Activated naive CD4-positive, alpha-beta T cell treated with anti-CD3 and anti-CD28 coated beads for 36 hours (primary cell): ENCODE results near the gene RGS3. TPM values are rescaled to one million over a fixed set of nuclear protein-coding genes. Genes with fewer than 3 reads are reported as not detected.

Source experiments
- CTCF ChIA-PET: fragments of 350-600 bp; sonication (Branson Sonifier 250); formaldehyde crosslinking; loops from one replicate; lab custom pipeline; 2021; ENCODE audit warnings: antibody characterized with exemption; lab: Charles Lee
- DNase-seq: peaks from one replicate; pipeline ENCODE4 v3.0.0-alpha.2; 2020
- H3K27ac Mint-ChIP-seq: one replicate; pipeline ENCODE4 v1.8.0; 2021; ENCODE audit warnings: mild to moderate bottlenecking, mixed read lengths
- H3K27me3 Mint-ChIP-seq: one replicate; pipeline ENCODE4 v1.8.0; 2021; ENCODE audit warnings: low read depth, mixed read lengths
- H3K36me3 Mint-ChIP-seq: one replicate; pipeline ENCODE4 v1.8.0; 2021; ENCODE audit warnings: low read depth, mixed read lengths
- H3K4me1 Mint-ChIP-seq: one replicate; pipeline ENCODE4 v1.8.0; 2021; ENCODE audit warnings: low read depth, mixed read lengths
- H3K4me3 Mint-ChIP-seq: one replicate; pipeline ENCODE4 v1.8.0; 2021; ENCODE audit warnings: mild to moderate bottlenecking, moderate library complexity, mixed read lengths
- H3K9me3 Mint-ChIP-seq: one replicate; pipeline ENCODE4 v1.8.0; 2021; ENCODE audit warnings: mixed read lengths
- intact Hi-C: fragments of 100-400 bp; cut with micrococcal nuclease; formaldehyde crosslinking; loops from one replicate; pipeline ENCODE4 v1.15.1; 2023
- total RNA-seq, 2 experiments: library from RNA; stranded (reverse); gene quantifications; one replicate each; pipeline ENCODE4 v1.2.3, GENCODE V29; 2021

The RGS3 gene
- total RNA-seq, 2 experiments from 2014 or later, result 11.9 to 12.6 TPM

GRCh38 chr9:113619491-113620376 lies 156.2 kb downstream of the RGS3 start:
- Mint-ChIP-seq H3K27me3 (peaks cover 2% of the 10 kb centered on the region), H3K4me1 (peaks cover 57% of the 10 kb centered on the region), H3K4me3 (no peak overlapping the region), H3K9me3 (no peaks in the 10 kb centered on the region), H3K36me3 (no peaks in the 10 kb centered on the region), H3K27ac (no peak overlapping the region)
- DNase-seq, result no peak
- CTCF ChIA-PET, result interaction anchor here (1.4 to 4.7 kb wide), 2 partner anchors 31 to 35 kb away, joined by 3 to 27 read pairs; no protein-coding TSS in a partner anchor
- intact Hi-C loops, result no loop called here

DNA sequence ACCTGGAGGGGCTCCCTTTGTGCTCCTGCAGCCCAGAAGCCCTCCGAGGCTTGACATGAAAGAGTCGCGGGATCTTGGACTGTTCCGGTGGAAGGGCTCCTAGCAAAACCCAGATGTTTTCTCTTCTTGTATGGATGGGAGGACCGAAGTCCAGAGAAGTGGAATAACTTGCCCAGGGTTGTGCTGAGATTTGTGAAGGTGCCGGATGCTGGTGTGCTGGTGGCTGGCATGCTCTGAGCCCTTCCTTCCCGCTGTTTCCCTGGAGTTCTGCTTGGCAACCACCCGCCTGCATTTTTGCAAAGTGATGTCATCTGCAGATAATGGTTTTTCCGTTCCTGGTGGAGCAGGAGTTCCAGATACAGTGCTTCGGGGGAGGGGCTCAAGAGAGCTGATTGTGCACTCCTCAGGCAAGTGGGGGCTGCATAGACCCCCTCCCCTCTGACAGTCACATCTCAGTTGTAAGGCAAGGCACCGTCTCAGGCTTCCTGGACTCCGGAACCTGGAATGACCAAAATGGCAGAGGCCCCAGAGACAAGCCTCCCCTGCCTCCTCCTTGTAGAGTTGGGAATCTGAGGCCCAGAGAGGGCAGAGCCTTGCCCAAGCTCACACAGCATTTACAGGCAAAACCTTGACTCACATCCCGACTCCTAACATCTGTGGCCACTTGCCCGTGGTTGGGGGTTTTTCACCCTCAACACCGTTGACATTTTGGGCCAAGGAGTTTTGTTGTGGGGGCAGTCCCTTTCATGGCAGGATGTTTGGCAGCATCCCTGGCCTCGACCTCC lies 157.0 kb downstream of the RGS3 start:
- intact Hi-C loops, result no loop called here
- H3K36me3 Mint-ChIP-seq, result no peaks in the 10 kb centered on the region
- DNase-seq, result peak; percentile 71
- H3K4me3 Mint-ChIP-seq, result no peak overlapping the region
- peaks cover 2% of the 10 kb centered on the region for H3K27me3 Mint-ChIP-seq
- no peaks in the 10 kb centered on the region for H3K9me3 Mint-ChIP-seq
- H3K27ac Mint-ChIP-seq, result no peak overlapping the region
- CTCF ChIA-PET, result interaction anchor here (4.7 kb wide), 1 partner anchor 35 kb away, joined by 27 read pairs; no protein-coding TSS in a partner anchor
- H3K4me1 Mint-ChIP-seq, result peaks cover 49% of the 10 kb centered on the region

GRCh38 chr9:113621309-113621791 lies 157.8 kb downstream of the RGS3 start:
- CTCF ChIA-PET, result interaction anchor here (1.1 to 4.7 kb wide), 3 partner anchors 30 to 37 kb away, joined by 3 to 27 read pairs (median 9); no protein-coding TSS in a partner anchor
- no peak for DNase-seq
- peaks cover 2% of the 10 kb centered on the region for H3K27me3 Mint-ChIP-seq
- intact Hi-C loops, result no loop called here
- H3K4me3 Mint-ChIP-seq, result no peak overlapping the region
- no peaks in the 10 kb centered on the region for H3K36me3 Mint-ChIP-seq
- no peaks in the 10 kb centered on the region for H3K9me3 Mint-ChIP-seq
- H3K27ac Mint-ChIP-seq, result no peak overlapping the region
- peaks cover 43% of the 10 kb centered on the region for H3K4me1 Mint-ChIP-seq

GRCh38 chr9:113621980-113622379 lies 158.5 kb downstream of the RGS3 start:
- Mint-ChIP-seq H3K27ac (no peak overlapping the region), H3K4me1 (peaks cover 42% of the 10 kb centered on the region), H3K36me3 (no peaks in the 10 kb centered on the region), H3K9me3 (no peaks in the 10 kb centered on the region), H3K4me3 (no peak overlapping the region), H3K27me3 (peaks cover 2% of the 10 kb centered on the region)
- CTCF ChIA-PET, result interaction anchor here (1.1 to 4.7 kb wide), 3 partner anchors 30 to 36 kb away, joined by 3 to 27 read pairs (median 9); no protein-coding TSS in a partner anchor
- no peak for DNase-seq
- intact Hi-C loops, result loop anchor here (2.0 kb wide), 1 partner anchor 105 kb away; no protein-coding TSS in a partner anchor

DNA sequence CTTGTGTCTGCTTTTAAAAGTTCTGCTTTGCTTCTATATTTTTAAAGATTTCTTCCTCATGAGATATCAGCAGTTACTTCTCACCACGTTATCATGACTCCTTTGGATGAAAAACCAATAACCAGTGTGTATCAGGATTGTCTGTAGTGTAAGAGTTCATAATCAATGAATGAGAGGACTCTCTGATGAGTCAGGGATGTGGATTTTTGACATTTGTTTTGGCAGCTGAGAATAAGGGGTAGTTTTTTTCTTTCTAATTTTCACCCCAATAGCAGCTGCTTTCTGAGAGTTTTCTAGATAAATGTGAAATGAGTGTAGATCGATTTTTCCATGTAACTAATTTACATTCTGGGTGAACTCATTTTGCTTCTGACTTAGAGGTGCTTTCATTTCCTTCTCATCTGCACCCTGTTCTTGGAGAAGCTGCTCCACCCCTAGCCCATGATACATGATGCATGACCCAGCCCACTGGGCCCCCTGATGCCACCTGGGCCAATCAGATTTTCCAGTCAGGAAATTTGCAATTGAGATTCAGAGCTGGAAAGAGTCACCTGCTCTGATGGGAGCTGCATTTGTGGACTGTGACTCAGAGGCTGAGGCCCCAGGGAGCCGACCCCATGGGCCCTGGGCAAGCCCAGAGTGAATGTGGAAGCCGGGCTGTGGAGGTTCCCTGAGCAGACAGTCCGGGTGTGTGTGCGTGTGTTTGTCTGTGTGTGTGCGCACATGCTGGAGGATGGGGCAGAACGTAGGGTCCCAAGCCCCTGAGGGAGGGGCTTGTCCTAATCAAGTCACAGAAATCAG lies 159.3 kb downstream of the RGS3 start:
- Mint-ChIP-seq H3K27me3 (peaks cover 2% of the 10 kb centered on the region), H3K9me3 (no peaks in the 10 kb centered on the region), H3K4me3 (peak overlapping the region; percentile 14), H3K27ac (peak overlapping the region; percentile 86), H3K4me1 (peaks cover 34% of the 10 kb centered on the region), H3K36me3 (no peaks in the 10 kb centered on the region)
- CTCF ChIA-PET, result interaction anchor here (0.7 to 4.7 kb wide), 5 partner anchors 23 to 41 kb away, joined by 3 to 27 read pairs (median 3); no protein-coding TSS in a partner anchor
- intact Hi-C loops, result loop anchor here (1.0 to 2.0 kb wide), 3 partner anchors 40 to 106 kb away; no protein-coding TSS in a partner anchor
- peak; percentile 84 for DNase-seq

- H3K9me3 Mint-ChIP-seq, result no peaks in the 10 kb centered on the region
- H3K4me3 Mint-ChIP-seq, result no peak overlapping the region
- CTCF ChIA-PET, result interaction anchor here (1.1 to 4.7 kb wide), 2 partner anchors 31 to 42 kb away, joined by 3 to 27 read pairs; no protein-coding TSS in a partner anchor
- no peak overlapping the region for H3K27ac Mint-ChIP-seq
- H3K4me1 Mint-ChIP-seq, result peaks cover 33% of the 10 kb centered on the region
- DNase-seq, result no peak
- intact Hi-C loops, result loop anchor here (1.0 to 2.0 kb wide), 3 partner anchors 42 to 107 kb away; no protein-coding TSS in a partner anchor
- H3K27me3 Mint-ChIP-seq, result peaks cover 1% of the 10 kb centered on the region
- H3K36me3 Mint-ChIP-seq, result no peaks in the 10 kb centered on the region
These were observed 160.4 kb downstream of the RGS3 start for GRCh38 chr9:113623851-113624485.

- intact Hi-C loops, result no loop called here
These were observed 161.2 kb downstream of the RGS3 start for GRCh38 chr9:113624721-113625120.

GRCh38 chr9:113625486-113625885 lies 162.0 kb downstream of the RGS3 start:
- H3K9me3 Mint-ChIP-seq, result no peaks in the 10 kb centered on the region
- H3K36me3 Mint-ChIP-seq, result no peaks in the 10 kb centered on the region
- CTCF ChIA-PET, result interaction anchor here (0.5 to 1.7 kb wide), 5 partner anchors 30 to 179 kb away, joined by 3 to 11 read pairs (median 3); no protein-coding TSS in a partner anchor
- peaks cover 25% of the 10 kb centered on the region for H3K4me1 Mint-ChIP-seq
- no peak overlapping the region for H3K4me3 Mint-ChIP-seq
- no peak for DNase-seq
- no peak overlapping the region for H3K27ac Mint-ChIP-seq
- intact Hi-C loops, result no loop called here
- no peaks in the 10 kb centered on the region for H3K27me3 Mint-ChIP-seq

More at GRCh38 chr9:113624721-113625120, 161.2 kb downstream of the RGS3 start:
- Mint-ChIP-seq H3K27ac (no peak overlapping the region), H3K9me3 (no peaks in the 10 kb centered on the region), H3K27me3 (no peaks in the 10 kb centered on the region), H3K4me3 (no peak overlapping the region), H3K4me1 (peaks cover 29% of the 10 kb centered on the region), H3K36me3 (no peaks in the 10 kb centered on the region)
- CTCF ChIA-PET, result interaction anchor here (1.5 to 1.7 kb wide), 2 partner anchors 31 to 32 kb away, joined by 3 to 11 read pairs; no protein-coding TSS in a partner anchor
- DNase-seq, result no peak

- no peak for DNase-seq
- Mint-ChIP-seq H3K36me3 (no peaks in the 10 kb centered on the region), H3K27ac (no peak overlapping the region), H3K4me1 (peaks cover 20% of the 10 kb centered on the region), H3K27me3 (no peaks in the 10 kb centered on the region), H3K4me3 (no peak overlapping the region), H3K9me3 (no peaks in the 10 kb centered on the region)
- CTCF ChIA-PET, result interaction anchor here (0.9 to 2.6 kb wide), 3 partner anchors 29 to 76 kb away, joined by 3 to 11 read pairs (median 9); no protein-coding TSS in a partner anchor
- intact Hi-C loops, result no loop called here
These were observed 163.4 kb downstream of the RGS3 start for GRCh38 chr9:113626735-113627495.

DNA sequence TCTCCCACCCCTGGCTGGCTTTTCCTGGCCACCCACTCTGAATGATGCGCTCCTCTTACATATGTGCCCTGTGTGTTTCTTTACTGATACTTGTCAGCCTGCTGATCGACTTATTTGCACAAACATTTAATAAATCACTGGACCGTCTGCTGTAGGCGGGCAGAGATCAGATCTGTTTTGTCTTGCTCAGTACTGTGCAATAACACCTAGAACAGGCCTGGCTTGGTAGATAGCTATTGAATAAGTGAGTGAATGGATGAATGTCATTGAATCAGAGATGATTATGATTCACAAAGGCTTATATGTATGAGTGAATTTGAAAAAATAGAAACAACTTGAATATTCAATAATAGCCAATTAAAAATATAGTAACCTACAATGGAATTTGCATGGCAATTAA lies 165.1 kb downstream of the RGS3 start:
- Mint-ChIP-seq H3K27ac (no peak overlapping the region), H3K4me1 (peaks cover 5% of the 10 kb centered on the region), H3K27me3 (no peaks in the 10 kb centered on the region), H3K4me3 (no peak overlapping the region), H3K36me3 (no peaks in the 10 kb centered on the region), H3K9me3 (no peaks in the 10 kb centered on the region)
- intact Hi-C loops, result no loop called here
- CTCF ChIA-PET, result interaction anchor here (2.6 kb wide), 1 partner anchor 27 kb away, joined by 9 read pairs; no protein-coding TSS in a partner anchor
- DNase-seq, result no peak
